GM21423 (cell line): ENCODE data around the gene STX11.
A peak's percentile ranks its signal among the peaks of the same experiment; 100 is the strongest.

ENCODE experiments used
- ATAC-seq: cut with Tn5 transposase; IDR thresholded peaks from one replicate; pipeline ENCODE4 v1.9.1; 2021; ENCODE audit warnings: mild to moderate bottlenecking, moderate library complexity; ENCODE audit not compliant: unreplicated experiment

The STX11 gene

DNA sequence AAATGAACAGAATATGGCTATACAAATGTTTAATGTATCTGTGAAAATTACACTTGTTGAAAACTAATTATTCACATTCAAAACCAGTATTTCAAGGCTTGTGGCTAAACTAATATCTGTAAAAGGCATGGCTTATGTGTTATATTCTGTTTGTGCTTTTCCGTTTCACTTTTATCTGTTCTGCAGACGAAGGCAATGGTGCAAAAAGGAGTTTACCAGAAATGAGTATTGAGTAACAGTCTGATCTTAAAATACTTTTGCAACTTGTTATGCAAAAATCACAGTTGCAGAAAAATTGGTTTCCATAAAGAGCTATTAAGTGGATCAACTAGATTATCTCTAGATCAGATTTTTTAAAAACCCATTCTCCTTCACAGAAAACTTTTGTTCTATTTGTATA lies 9.4 kb upstream of the STX11 start:
- ATAC-seq, result peak; percentile 63

DNA sequence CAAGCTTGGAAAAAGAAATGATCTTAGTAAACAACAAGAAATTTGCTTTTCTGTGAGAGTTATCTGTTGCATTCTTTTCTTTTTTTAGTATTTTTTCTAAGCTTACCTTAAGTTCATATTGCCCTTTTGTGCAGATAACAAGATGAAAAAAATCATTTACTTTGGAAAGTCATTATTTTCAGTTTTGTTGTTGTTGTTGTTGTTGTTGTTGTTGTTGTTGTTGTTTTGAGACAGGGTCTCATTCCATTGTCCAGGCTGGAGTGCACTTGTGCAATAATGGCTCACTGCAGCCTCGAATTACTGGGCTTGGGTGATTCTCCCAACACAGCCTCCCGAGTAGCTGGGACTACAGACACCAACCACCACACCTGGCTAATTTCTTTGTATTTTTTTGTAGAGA lies 8.8 kb upstream of the STX11 start:
- no peak for ATAC-seq

DNA sequence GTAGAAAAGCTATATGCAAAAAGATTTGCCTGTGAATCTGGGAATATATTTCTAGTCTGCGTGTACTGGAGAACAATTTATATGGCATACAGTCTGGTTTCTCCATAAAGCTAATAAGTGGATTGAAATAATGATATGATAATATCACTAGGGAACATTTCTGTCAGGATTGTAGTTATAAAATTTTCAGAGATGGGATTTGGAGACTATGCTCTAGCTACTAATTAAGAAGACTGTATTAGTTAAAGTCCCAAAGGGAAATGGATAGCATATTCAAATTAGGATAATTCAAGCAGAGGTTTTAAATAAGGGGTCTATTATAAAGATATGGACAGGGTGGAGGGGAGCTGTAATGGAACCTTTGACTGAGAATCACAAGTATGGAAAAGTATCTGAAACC lies 7.2 kb upstream of the STX11 start:
- ATAC-seq, result no peak

DNA sequence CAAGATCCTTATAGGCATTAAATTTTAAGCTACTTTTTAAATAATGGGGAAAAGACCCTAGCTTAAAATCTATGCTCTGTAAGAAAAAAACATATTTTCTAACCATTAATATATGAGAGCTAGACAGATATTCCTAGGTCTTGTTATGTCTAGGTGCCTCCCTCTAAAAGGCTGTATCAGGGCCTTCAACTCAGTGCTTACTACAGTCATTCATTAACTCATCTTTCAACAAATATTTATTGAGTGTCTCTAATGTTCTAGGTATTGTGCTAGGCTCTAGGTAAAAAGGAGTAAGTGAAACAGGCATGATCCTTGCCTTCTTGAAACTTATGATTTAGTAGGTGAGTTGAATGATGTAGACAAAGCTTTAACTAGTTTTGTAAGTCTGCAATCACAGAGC lies 6.4 kb upstream of the STX11 start:
- no peak for ATAC-seq

DNA sequence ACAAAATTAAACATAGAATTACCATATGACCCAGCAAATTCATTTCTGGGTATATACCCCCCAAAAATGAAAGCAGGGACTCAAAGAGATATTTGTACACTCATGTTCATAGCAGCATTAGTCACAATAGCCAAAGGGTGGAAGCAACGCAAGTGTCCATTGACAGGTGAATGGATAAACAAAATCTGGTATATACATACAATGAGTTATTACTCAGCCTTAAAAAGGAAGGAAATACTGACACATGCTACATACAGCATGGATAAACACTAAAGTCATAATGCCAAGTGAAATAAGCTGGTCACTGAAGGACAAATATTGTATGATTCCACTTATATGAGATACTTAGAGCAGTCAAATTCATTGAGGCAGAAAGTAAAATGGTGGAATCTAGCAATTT lies 5.3 kb upstream of the STX11 start:
- no peak for ATAC-seq

DNA sequence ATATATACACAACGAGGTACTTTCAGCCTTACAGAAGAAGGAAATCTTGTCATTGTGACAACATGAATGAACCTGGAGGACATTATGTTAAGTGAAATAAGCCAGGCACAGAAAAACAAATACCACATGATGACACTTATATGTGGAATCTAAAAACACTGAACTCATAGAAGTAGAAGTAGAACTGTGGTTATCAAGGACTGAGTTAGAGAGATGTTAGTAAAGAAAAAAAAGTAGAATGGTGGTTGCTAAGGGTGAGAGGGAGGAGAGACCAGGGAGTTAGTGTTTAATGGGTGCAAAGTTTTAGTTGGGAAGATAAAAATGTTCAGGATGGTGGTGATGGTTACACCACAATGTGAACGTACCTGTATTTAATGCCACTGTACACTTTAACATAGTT lies 4.8 kb upstream of the STX11 start:
- ATAC-seq, result no peak

DNA sequence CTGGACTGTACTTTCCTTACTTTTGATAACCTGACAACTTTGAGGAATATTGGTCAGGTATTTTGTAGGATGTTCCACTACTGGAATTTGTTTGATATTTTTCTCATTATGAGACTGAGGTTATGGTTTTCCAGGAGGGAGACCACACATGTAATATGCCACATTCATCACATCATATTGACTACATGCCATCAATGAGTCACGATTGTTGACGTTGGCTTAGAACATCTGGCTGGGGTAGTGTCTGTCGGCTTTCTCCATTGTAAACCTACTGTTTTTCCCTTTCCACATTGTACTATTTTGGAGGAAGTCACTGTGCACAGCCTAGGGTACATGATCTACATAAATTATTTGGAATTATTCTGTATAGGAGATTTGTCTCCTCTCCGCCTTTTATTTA lies 1.4 kb upstream of the STX11 start:
- ATAC-seq, result no peak

DNA sequence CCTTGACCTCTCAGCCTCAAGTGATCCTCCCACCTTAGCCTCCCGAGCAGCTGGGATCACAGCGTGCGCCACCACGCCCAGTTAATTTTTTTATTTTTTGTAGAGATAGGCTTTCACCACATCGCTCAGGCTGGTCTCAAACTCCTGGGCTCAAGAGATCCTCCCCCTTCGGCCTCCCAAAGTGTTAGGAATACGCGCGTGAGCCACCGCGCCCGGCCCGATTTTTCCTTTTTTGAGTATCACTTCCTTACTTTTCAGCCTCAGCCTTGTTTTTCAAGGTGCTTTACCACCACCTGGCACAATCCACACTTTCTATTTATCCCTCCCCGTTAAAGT lies 791 bp upstream of the STX11 start:
- no peak for ATAC-seq

DNA sequence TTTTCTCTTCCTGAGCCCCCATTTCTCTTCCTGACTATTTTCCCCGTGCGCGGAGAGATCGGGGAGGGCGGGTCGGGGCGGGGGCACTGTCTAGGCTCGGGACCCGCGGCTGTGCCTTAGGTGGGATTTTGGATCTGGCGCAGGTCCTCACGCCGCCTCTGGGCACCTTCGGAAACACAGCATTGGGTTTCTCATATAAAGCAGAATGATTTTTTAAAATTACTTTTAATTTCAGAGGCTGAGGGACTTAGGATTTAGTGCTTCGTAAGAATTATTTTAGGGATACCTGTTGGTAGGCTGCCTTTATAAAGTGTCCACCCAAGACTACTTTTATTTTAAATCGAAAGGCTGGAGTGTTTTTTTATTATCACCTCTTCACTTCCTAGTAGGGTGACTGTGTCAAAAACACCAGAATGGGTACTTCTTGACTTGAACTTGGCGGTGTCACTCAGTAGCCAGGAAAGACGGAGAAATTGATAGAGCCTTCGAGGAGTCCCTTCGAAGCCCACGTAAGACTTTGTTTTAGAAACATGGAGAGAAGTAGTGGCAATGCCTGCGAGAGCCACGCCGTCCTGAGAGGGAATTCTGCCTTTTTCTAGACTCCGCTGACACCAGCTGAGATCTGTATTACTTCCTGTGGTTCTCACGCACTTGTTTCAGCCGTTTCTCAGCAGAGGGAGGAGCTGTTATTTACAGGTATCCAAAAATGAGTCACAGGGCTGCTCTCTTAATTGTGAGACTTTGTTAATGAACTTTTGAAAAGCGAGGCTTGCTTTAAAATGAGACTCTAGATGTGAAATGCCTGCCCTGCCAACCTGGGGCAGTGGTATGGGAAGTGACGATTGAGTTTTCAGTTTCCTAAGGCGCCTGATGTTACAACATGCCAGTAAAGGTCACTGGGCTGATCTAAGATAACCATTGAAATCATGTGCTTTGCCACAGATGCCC lies 667 bp downstream of the STX11 start:
- peak; percentile 65 for ATAC-seq

DNA sequence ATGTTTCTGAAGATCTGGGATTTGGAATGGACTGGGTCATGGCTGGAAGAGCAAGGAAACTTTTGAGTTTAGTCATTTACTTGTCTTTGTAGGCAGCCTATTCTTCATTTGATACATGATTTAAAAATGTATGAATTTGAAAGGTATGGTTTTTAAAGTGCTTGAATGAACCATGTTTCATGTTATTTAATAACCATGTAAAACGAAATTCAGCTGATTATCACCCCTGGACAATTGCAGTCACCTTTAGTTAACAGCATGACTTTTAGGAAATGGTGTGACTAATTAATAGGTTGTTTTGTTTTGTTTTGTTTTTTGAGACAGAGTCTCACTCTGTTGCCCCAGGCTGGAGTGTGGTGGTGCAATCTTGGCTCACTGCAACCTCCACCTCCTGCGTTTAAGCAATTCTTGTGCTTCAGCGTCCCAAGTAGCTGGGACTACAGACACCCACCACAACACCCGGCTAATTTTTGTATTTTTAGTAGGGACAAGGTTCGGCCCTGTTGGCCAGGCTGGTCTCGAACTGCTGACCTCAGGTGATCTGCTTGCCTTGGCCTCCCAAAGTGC lies 2.1 kb downstream of the STX11 start:
- ATAC-seq, result no peak

DNA sequence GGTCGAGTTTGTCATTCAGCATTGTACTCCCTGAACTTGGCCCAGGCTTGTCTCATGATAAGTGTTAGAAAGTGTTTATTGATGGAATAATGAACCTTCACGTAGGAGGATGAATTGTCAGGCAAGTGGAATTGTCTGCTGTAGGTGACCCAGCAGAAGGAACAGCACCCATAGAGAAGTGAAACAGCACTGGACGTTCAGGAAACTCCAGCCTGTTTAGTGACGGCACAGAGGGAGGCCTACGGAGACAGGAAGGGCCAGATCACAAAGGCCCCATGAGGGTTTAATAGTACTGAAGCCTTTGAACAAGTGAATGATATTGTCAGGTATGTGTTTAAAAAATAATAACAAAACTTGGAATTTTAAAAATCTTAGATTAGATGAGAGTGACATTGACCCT lies 2.9 kb downstream of the STX11 start:
- no peak for ATAC-seq

DNA sequence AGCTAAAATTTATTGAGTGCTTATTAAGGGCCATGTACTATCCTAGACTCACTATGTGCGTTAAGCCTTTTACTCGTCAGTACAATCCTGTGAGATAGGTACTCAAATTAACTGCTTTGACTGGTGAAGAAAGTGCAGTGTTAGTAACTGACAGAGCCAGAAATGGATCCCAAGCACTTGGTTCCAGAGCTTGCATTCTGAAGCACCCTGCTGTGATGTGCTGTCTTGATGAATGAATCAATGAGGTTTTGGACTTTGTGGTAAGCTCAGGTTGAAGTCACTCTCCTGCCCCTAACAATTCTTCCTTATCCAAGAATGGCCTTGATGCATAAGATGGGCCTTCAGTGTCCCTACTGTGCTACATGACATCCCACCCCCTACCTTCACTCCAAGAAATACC lies 3.7 kb downstream of the STX11 start:
- ATAC-seq, result no peak

DNA sequence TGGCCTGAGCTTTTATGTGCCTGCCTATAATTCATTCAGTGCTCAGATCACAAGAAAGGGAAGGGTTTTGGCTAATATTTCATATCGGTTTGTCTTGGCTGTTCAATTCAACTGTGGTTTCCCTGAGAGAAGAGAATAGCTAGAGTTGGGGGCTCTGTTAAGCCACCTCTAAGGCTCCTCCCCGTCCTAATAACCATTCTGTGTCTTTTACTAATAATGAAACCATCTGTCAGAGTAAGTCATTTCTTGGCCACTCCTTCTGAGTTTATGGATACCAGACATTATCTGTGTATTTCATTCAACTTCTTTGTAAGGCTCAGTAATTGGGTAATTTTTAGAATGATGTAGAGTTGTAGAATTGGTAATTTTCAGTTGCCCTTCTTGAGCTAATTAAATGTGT lies 5.2 kb downstream of the STX11 start:
- ATAC-seq, result peak; percentile 49

DNA sequence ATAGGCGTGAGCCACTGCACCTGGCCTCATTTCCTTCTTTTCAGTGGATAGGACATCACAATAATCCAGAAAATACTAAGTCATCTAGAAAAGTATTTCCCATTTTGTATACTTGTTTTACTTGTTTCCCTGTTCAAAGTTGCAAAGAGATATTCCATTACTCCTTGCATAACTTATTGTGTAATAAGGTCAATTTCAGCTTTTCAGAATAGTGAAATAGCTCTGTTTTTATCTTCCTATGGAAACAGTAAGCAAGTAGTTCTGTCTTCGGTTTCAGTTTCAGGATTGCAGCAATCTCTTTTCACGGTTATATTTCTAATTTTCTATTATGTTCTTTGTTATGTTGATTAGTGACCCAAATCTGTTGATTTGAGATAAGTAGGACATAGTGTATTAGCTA lies 6.0 kb downstream of the STX11 start:
- no peak for ATAC-seq

DNA sequence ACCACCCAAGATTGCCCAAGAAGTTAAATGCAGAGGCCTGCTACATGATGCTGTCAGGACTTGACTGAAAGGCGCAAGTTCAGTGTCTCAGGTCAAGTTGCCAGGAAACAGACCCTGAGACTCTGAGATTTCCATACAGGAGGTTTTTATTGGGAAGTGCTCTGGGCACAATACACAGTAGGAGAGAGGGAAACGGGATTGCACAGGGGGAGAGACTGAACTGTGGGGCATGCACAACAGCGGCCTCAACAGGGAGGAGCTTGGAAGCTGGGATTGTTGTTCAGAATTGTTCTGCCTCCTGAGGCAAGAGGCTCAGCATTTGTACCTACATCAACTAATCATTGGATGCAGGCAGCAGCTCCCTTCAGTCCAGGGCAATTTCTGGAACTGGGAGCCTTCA lies 6.7 kb downstream of the STX11 start:
- ATAC-seq, result no peak

DNA sequence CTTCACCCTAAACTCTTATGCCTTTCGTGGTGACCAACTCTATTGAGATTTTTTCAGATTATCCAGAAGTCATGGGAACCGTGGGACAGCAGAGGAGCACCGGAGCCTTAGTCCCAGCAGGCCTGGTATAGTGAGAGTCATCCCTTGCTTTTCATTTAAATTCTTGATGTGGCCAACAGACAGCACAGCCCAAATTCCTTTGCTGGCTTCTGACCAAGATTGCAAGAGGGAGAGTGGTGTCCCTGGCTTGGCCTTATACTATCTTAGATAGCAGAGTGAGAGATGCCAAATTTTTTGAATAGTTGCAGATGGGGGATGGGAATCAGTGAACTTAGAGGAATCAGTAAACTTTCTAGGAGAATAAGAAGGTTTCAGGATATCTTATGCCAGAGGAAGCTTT lies 7.8 kb downstream of the STX11 start:
- no peak for ATAC-seq

DNA sequence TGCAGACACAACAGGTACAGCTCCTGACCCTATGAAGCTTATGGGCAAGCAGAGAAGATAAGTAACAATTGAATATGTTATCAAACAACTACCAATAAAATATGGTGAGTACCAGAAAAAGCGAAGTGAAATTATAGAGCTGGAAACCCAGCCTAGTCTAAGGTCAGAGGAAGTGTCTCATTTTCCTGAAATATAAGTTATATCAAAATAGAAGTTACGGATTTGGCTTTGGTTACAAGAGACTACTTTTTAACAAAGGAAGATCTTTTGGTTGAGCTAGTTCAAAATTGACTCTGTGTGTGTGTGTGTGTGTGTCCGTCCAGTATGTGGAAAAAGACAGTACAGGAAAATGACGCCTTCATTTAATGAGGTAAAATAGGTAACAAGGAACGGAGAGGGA lies 8.9 kb downstream of the STX11 start:
- ATAC-seq, result no peak

DNA sequence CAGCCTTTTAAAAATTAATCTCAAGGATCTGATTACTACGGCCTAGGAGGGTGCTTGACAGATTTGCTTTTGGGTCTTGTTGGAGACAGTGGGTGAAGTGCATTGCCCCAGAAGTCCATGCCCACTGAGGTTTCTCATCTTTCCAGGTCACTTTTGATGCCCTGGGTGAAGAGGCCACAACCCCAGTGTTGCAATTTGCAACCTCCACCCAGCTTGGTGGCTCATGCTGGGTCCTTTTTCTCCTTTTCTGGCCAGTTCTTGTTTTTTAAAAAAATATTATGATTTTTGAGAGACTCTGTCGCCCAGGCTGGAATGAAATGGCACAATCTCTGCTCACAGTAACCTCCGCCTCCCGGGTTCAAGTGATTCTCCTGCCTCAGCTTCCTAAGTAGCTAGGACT lies 9.4 kb downstream of the STX11 start:
- ATAC-seq, result no peak

DNA sequence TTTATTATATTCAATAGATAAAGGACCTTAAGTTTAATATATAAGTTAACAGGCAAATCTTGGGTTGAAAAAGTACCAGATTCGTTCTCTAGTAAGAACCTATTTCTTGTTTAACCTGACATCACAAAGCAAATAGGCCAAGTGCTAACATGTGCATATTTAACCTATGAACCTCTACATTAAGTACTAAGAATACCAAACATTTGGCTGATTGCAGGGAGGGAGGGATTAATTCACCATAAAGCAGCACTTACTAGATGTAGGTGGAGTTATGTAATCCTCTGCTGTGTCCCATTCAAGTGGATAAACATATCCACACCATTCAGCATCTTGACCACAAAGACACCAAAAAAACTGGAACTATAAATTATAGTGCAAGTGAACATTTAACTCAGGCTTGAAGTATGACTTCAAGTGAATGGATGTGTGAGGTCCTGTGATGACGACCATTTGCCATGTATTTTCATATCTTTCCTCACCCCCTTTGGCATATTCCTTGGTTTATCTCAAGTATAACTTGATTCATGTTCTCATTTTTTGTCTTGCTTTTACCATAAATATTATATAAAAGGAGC lies 10.2 kb downstream of the STX11 start:
- ATAC-seq, result no peak

DNA sequence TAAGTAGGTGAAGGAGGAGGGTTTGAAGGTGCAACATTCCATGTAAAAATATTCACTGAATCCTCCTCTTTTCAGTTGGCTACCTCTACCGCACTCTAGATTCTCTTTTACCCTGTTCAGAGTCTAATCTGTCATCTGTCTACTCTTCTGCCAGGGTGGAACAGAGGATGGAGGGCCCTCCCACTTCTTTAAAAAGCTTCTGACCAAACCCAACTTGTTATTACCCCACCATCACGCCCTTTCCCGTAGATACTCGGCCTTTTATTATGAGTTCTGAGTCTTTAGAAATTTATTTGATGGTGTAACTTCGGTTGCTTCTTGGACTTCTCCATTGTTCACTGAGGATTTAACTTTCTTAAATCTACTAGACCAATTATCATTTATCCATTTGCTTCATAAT lies 11.7 kb downstream of the STX11 start:
- no peak for ATAC-seq

DNA sequence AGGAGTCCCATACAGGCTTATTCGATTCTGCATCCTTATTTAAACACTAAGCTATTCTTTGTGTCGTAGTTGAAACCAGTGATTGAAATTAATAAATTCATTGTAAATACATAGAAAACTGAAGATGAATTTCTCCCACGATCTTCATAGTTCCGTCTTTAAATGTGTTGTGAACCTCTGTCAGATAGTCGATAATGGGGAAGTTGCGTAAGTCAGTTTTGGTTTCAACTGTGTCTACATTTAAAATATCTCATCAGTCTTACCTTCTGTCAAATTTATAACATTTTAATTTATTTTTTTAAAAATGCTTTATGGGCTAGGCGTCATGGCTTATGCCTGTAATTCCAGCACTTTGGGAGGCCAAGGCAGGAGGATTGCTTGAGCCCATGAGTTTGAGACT lies 12.7 kb downstream of the STX11 start:
- ATAC-seq, result peak; percentile 72

DNA sequence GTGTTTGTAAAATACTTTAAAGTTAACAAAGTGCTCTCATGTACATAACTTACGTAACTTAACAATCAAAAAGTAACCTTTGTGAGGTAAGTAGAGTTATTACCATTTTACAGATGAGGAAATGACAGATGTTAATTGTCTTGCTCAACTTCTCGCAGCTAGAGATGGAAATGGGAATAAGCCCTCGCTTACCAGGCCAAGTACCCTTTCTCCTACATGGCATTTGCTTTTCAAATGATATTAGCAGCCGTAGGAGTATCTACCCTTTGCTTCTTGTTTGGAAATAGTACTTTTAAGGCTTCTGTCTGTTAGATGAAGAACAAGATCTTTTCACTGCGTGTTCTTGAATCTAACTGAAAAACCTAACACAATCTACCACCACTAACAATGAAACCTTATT lies 15.5 kb downstream of the STX11 start:
- no peak for ATAC-seq
